BE2C (cell line): ENCODE data around the gene EDEM1.

Experiments used
- DNase-seq: peaks from one replicate; pipeline ENCODE4 v3.0.0-alpha.2; 2020
- H3K27me3 ChIP-seq: fragments of 250-450 bp; sonication (Bioruptor Pico); 2 replicates; pipeline ENCODE4 v1.5.1; 2020; ENCODE audit warnings: mild to moderate bottlenecking
- H3K36me3 ChIP-seq: fragments of 250-450 bp; sonication (Bioruptor Pico); 2 replicates; pipeline ENCODE4 v1.5.1; 2020; ENCODE audit warnings: mild to moderate bottlenecking
- H3K4me1 ChIP-seq: fragments of 250-450 bp; sonication (Bioruptor Pico); 2 replicates; pipeline ENCODE4 v1.5.1; 2020
- H3K4me3 ChIP-seq: 2 replicates; pipeline ENCODE4 v1.5.1; 2011; ENCODE audit warnings: low read depth, low read length
- H3K9me3 ChIP-seq: fragments of 250-450 bp; sonication (Bioruptor Pico); 2 replicates; pipeline ENCODE4 v1.5.1; 2020
- CTCF ChIP-seq: IDR thresholded peaks from 2 replicates; pipeline ENCODE4 v1.5.1; 2012; ENCODE audit warnings: mild to moderate bottlenecking, low read depth, low read length

The EDEM1 gene

DNA sequence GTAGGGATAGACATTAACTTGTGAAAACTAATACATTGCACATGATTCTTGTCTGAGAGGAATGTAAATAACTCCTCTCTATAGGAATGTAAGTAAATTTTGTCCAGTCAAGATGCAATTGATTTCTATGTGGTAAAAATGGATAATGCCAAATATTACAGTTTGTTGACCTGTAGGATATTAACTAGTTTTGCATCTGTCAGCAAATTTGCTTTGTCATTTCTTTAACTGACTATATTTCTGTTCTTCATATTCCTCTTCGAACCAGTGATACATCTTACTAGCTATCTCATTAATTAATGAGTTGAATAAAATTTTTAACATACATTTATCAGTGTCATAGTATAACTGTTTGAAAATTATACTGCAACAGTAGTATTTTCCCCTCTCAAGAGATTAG lies 80.4 kb downstream of the EDEM1 start:
- TF ChIP-seq CTCF, result no peak
- Histone ChIP-seq H3K9me3 (no peaks in the 10 kb centered on the region), H3K4me3 (no peak overlapping the region), H3K27me3 (no peaks in the 10 kb centered on the region), H3K4me1 (no peaks in the 10 kb centered on the region), H3K36me3 (no peaks in the 10 kb centered on the region)
- DNase-seq, result no peak
